GM21526 (cell line): ENCODE measurements around the gene TPD52L1.

Experiments
- ATAC-seq: cut with Tn5 transposase; IDR thresholded peaks from one replicate; pipeline ENCODE4 v1.9.1; 2021; ENCODE audit warnings: moderate library complexity; ENCODE audit not compliant: unreplicated experiment, low FRiP score

TPD52L1 gene

DNA sequence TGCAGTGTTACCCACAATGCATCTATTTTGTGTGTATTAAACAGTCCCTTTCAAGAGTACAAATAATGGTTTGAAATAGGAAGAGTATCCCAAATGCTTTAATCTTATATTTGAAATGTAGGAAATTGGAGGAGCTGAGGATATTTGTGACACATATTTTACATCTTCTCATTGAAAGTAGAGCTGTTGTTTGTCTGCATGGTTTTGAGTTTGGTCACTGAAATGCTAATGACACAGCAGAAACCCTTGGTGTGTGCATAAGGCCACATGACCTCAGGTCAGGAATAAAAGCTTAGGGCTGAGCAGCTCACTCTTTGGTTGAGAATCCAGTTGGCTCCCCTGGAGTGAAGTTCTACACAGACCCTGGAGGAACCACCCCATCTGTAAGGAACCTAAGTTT is 49.8 kb downstream of the TPD52L1 start:
- no peak for ATAC-seq

GRCh38 chr6:125205931-125206330 is 52.4 kb downstream of the TPD52L1 start:
- ATAC-seq = no peak

DNA sequence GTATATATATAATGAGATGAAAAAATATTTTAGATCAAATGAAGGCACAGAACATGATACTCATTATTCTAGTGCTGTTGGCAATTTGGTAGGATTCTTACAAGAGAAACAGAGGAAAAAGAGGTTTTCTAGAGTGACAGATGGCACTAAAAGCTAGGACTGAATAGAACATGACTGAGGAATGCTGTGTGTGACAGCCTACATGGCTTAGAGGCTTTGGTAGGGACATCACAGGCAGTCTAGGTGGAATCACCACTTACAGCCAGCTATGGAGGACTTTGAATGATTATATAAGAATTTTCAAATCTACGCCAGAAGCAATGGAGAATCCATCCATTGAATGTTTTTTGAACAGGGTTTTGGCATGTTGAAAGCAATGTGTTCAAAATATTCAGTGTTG is 52.8 kb downstream of the TPD52L1 start:
- ATAC-seq = no peak

DNA sequence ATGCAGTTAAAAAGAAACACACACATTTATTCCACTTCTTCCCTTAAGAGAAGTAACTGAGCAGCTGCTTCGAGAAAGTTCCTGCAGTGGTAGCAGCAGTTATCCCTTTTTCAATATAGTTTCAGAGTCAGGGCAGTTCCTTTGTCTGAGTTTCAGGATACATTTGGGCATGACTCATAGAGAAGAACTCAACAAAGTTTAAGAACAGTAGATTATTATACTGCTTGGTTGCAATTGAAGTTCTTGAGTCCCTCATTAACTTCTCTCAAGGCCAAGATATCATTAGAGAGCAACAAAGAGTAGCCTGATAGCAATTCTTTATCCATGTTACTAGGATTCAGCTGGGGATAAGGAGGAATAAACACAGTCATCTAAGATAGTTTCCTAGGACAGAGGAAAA is 54.4 kb downstream of the TPD52L1 start:
- no peak for ATAC-seq

GRCh38 chr6:125208625-125209249 is 55.2 kb downstream of the TPD52L1 start:
- ATAC-seq = no peak

DNA sequence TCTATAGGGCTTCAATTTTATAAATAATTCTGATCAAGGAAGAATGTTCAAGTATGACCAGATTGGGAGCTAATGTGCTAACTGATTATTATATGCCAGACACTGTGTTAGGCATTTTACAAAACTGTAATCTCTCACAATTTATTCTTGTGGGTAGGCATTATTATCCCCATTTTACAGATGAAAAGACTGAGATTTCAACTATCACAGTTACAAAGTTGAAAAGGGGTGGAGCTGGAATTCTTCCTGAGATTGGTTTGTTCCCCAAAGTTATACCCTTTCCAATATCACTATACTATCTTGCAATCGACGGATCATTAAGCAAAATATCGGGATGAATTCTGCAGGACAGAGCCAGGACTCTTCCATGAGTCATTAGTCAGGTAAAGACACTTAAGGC is 57.1 kb downstream of the TPD52L1 start:
- no peak for ATAC-seq

GRCh38 chr6:125211352-125211751 is 57.8 kb downstream of the TPD52L1 start:
- no peak for ATAC-seq

GRCh38 chr6:125212377-125212776 is 58.8 kb downstream of the TPD52L1 start:
- no peak for ATAC-seq

- no peak for ATAC-seq
These were observed 60.4 kb downstream of the TPD52L1 start for GRCh38 chr6:125213939-125214338.

DNA sequence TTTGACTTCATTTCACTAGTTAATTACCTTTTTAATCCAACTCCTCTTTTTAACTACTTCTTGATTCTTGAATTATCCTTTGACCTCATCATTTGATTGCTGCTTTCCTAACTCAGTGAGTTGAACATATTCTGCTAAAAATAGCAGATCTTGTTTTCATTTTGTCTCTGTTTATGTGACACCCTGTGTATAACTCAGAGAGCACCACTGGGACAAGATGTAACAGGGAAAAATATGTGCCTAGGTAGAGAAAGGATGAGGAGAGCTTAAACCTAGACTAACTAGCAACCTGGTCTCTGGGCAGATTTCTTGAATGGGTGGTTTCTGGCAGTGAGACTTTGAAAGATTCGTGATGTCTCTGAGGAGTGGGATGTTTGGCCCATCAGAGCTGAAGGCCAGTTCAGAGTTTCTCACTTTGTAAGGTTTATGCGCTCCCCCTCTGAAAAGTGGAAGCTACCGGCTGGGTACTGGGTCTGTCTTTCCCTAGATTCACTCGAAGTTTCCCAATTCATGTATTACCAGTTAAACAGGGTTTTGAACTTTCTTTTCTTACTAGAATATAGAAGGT is 61.8 kb downstream of the TPD52L1 start:
- ATAC-seq = no peak

- ATAC-seq = no peak
These were observed 62.4 kb downstream of the TPD52L1 start for GRCh38 chr6:125216015-125216414.

GRCh38 chr6:125217369-125217768 is 63.8 kb downstream of the TPD52L1 start:
- no peak for ATAC-seq

- no peak for ATAC-seq
These were observed 64.4 kb downstream of the TPD52L1 start for GRCh38 chr6:125217992-125218391.

- ATAC-seq = no peak
These were observed 65.9 kb downstream of the TPD52L1 start for GRCh38 chr6:125219361-125219895.

- no peak for ATAC-seq
These were observed 67.1 kb downstream of the TPD52L1 start for GRCh38 chr6:125220712-125221111.

DNA sequence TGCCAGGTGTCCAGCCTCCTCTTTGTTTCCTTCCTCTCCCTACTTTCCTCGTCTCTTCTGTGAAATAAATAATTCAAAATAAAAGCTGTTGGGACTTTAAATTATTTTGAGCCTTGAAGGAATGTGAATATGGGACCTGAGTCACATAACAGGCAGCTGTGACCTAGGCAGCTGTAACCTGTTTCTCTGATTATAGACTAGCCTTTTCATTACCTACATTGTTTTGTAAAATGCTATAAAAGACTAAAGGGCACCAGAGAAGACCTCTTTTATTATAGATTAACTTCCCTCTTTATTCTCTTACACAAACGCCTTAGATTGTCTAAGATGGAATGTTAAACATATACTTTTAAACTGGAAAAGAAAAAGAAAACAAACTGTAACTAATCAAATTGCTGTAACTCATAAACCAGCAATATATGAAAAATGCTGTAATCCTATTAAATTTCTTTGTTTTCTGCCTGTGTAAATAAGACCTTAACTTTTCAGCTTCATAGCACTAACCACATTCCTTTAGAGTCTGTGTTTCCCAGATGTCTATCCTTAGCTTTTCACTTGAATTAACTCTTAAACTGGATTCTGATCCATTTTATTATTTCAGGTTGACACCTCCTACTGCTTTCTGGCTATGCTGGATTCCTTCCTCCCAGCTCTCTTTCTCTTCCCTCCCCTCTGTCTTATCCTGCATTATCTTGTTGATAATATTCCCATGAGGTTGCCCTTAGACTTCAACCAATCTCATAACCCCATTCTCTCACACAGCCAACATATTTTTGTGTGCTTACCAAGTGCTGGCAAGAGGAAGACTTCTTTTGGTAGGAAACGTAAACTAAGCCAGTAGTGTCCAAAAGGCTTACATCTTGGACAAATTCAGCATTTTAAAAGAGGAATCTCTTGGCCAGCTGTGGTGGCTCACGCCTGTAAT is 69.2 kb downstream of the TPD52L1 start:
- ATAC-seq = no peak

DNA sequence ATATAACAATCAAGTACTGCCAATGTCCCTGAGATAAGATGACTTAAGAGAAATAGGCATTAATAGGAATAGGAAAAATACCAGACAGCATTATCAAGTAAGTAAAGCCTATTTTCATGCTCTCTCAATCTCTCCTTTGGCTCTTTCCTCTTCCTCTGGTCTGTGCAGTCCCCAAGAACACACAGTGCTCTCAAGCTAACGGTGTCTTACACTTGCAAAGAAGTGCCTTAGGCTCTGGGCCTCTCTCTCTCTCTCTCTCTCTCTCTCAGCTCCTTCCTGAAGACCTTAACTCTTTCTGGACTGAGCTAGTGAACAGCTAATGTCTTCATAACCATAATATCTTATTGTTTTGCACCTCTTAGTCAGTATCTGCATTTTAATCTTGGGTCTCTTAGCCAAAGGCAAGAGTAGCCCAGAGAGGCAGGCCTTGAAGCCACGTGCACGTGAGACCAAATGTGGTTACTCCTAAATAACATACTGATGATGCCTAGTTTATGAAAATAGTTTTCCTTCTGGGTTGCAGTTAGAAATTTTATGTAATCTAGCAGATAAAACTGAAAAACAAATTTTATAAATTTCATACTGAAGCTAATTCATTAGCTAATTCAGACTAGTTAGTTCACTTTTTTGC is 70.8 kb downstream of the TPD52L1 start:
- no peak for ATAC-seq

DNA sequence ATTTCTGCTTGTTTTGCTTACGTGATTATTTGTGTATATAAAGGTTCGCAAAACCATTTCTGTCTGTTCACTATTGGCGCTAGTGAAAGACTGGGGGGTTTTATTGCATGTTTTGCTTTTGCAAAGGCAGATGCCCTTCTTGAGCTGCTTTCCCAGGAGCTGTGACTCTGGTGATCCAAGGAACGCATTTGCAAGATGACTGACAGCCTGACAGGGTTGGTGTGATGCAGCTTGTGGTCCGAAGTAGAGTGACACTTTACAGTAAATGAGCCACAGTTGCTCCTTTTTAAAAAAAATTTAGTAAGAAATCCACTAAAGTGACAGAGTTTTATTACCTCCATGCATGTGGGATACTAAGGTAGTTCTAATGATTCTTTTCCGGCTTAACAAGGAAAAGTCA is 73.7 kb downstream of the TPD52L1 start:
- ATAC-seq = no peak

GRCh38 chr6:125228981-125229479 is 75.5 kb downstream of the TPD52L1 start:
- no peak for ATAC-seq

DNA sequence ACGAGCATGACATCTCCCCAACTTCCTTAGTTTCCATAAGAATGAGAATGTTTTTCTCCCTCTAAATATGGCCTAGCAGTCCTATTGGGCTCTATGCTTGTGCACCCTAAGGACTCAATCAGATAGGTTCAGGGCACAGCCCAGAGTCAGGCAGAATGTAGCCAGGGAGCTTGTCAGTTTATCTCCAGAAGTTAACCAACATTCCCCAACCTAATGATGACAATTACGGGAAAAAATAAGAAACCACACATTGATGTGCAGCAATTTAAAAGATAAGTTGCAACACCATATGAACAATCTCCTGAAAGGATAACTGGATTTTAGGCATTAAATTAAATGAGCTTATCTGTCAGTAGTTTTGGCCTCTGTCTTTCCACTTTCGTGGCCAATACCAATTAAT is 77.1 kb downstream of the TPD52L1 start:
- no peak for ATAC-seq

DNA sequence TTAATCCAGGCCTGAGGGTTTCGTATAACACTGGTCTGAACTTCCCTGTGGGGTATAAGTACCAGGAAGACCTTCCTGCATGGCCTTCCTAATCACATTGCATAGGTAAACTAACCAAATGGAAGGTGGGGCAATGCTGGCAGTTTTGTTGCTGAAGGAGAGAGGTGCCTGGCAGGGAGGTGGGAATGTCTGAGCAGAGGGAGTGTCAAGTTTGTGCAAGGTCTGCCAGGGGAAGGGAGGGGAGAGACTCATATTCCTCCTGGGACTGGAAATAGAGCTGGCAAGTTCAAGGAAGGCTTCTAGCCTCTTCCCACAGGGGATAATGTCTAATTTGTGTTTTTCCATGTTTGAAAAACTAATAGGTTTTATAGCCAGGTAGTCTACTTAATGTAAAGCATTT is 77.6 kb downstream of the TPD52L1 start:
- ATAC-seq = no peak
